GM12872 (cell line): ENCODE results near the gene ZPBP.

ENCODE experiments used
- CTCF ChIP-seq: IDR thresholded peaks from 3 replicates; pipeline ENCODE4 v1.5.1; 2011; ENCODE audit warnings: low read depth, mild to moderate bottlenecking, low read length, moderate library complexity; ENCODE audit not compliant: insufficient read depth

The ZPBP gene

GRCh38 chr7:50037086-50037485 is 56.0 kb downstream of the ZPBP start:
- no peak for TF ChIP-seq CTCF

- TF ChIP-seq CTCF = no peak
These were observed 70.1 kb downstream of the ZPBP start for GRCh38 chr7:50022991-50023390.

- no peak for TF ChIP-seq CTCF
These were observed 70.6 kb downstream of the ZPBP start for GRCh38 chr7:50022451-50022850.

GRCh38 chr7:49995681-49996080 is 97.4 kb downstream of the ZPBP start:
- TF ChIP-seq CTCF = no peak

- no peak for TF ChIP-seq CTCF
These were observed 106.9 kb downstream of the ZPBP start for GRCh38 chr7:49986191-49986590.

GRCh38 chr7:49980465-49980864 is 112.6 kb downstream of the ZPBP start:
- TF ChIP-seq CTCF = no peak

GRCh38 chr7:49976238-49976637 is 116.8 kb downstream of the ZPBP start:
- no peak for TF ChIP-seq CTCF

GRCh38 chr7:49974035-49974434 is 119.0 kb downstream of the ZPBP start:
- no peak for TF ChIP-seq CTCF
